Suprapubic skin (tissue), 3 donors: ENCODE measurements around the gene UBL3.

ENCODE experiments used
- CTCF ChIP-seq, 2 donors: fragments of 200-600 bp in 1 of 2; fragments of 450-650 bp in 1 of 2; sonication (generic) in 1 of 2; IDR thresholded peaks; one replicate each; pipeline ENCODE4 v1.5.1; 2016 to 2019; ENCODE audit warnings: antibody characterized with exemption in 2 of 2, mild to moderate bottlenecking in 1 of 2, moderate library complexity in 1 of 2
- POLR2A ChIP-seq, 2 donors: fragments of 450-650 bp; IDR thresholded peaks; one replicate each; pipeline ENCODE4 v1.6.1; 2017; ENCODE audit warnings: antibody characterized with exemption in 2 of 2, mild to moderate bottlenecking in 2 of 2, moderate library complexity in 2 of 2

GRCh38 chr13:29835280-29836061 lies 14.9 kb downstream of the UBL3 start:
- TF ChIP-seq CTCF (IDR thresholded peaks at IDR 0.05) (no peak), POLR2A (IDR thresholded peaks at IDR 0.05) (no peak)
